GM18868 (cell line): ENCODE measurements around the gene TNK1.

Source experiments
- ATAC-seq: cut with Tn5 transposase; IDR thresholded peaks from one replicate; pipeline ENCODE4 v1.9.1; 2021; ENCODE audit warnings: mild to moderate bottlenecking, moderate library complexity; ENCODE audit not compliant: unreplicated experiment

TNK1 gene

DNA sequence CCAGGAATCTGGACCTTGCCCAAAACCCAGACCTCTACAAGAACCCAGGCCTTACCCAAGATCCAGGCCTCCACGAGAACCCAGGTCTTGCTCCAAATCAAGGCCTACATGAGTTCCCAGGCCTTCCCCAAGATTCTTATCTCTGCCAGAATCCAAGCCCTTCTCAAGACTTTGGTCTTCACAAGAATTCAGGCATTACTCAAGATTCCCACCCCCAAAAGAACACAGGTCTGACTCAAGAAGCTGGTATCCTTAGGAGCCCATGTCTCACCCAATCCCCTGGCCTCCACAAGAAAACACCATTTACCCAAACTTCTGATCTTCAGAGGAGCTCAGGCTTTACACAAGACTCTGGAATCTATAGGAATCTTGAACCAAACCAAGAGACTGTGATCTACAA, 50.3 kb downstream of the TNK1 start:
- no peak for ATAC-seq

DNA sequence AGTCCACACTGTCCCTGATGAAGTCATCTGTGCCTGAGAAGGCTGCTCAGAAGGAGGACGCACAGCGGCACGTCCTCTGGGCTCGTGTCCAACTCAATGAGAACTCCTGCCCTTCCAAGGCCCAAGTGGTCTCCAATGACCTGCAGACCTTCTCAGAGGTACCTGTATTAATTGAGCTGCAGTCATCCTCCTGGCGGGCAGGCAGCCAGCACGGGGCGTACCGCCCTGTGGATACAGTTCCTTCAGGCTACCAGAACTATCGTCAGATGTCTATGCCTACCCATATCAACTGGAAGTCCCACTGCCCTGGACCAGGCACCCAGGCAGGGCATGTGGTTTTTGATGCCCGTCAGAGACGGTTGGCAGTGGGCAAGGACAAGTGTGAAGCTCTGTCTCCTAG, 51.4 kb downstream of the TNK1 start:
- no peak for ATAC-seq

DNA sequence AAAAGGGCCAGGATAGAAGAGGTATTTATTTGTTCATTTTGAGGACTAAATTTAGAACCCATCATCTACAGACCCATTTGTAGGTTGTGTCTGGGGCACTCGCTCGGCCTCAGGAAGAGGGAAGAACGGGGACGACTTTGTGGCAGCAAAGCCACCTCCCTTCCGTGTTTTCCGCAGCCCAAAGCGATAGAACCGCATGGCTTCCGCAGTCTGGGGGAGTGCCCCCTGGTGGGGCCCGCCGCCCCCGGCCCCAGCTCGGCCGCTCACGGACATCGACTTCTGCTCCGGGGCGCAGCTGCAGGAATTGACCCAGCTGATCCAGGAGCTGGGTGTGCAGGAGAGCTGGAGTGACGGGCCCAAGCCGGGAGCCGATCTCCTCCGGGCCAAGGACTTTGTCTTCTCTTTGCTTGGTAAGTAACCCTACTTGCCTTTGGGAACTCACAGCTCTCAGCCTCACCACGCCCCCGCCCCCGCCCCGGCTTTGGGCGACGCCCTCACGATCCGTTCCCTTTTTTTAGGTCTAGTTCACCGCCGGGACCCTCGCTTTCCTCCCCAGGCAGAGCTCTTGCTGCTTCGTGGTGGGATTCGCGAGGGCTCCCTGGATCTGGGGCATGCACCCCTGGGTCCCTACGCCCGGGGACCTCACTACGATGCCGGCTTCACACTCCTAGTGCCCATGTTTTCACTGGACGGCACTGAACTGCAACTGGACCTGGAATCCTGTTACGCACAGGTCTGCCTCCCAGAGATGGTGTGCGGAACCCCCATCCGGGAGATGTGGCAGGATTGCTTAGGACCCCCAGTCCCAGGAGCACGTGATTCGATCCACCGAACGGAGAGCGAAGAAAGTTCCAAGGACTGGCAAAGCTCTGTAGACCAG, 55.0 kb downstream of the TNK1 start:
- ATAC-seq = peak; percentile 4

DNA sequence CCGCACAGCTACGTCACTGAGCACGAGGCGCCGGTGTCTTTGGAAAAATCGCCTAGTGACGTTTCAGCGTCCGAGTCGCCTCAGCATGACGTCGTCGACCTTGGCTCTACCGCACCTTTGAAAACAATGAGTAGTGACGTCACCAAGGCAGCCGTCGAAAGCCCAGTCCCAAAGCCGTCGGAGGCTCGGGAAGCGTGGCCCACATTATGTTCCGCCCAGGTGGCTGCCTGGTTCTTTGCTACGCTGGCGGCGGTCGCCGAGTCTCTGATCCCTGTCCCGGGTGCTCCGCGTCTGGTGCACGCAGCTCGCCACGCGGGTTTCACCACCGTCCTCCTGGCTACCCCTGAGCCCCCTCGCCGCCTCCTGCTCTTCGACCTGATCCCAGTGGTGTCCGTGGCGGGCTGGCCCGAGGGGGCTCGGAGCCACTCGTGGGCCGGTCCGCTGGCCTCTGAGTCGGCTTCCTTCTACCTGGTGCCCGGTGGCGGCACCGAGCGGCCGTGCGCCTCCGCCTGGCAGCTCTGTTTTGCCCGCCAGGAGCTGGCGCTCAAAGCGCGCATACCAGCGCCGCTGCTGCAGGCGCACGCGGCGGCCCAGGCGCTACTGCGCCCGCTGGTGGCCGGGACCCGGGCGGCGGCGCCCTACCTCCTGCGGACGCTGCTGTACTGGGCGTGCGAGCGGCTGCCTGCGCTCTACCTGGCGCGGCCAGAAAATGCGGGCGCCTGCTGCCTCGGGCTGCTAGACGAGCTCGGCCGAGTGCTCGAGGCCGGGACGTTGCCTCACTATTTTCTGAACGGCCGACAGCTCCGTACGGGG, 55.9 kb downstream of the TNK1 start:
- ATAC-seq = peak; percentile 38

DNA sequence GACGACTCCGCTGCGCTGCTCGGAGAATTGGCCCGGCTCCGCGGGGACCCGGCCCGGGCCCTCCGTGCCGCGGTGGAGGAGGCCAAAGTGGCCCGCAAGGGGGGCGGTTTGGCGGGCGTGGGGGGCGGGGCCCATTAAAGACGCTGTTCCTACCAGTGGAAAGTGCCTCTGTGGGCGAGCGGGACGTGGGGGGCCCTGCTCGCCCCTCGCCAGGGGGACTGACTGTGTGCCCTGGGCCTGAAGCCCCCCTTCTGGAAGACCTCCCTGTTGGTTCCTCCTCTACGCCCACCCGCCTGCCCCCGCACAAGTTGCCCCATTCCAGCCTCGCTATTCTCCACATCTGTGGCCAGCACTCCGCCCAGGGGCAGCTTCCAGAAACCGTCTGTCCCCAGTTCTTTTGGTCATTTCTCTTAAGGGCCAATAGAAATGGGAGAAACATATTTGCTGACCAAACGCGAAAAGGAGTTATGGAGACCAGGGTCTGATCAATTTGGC, 56.5 kb downstream of the TNK1 start:
- ATAC-seq = no peak

DNA sequence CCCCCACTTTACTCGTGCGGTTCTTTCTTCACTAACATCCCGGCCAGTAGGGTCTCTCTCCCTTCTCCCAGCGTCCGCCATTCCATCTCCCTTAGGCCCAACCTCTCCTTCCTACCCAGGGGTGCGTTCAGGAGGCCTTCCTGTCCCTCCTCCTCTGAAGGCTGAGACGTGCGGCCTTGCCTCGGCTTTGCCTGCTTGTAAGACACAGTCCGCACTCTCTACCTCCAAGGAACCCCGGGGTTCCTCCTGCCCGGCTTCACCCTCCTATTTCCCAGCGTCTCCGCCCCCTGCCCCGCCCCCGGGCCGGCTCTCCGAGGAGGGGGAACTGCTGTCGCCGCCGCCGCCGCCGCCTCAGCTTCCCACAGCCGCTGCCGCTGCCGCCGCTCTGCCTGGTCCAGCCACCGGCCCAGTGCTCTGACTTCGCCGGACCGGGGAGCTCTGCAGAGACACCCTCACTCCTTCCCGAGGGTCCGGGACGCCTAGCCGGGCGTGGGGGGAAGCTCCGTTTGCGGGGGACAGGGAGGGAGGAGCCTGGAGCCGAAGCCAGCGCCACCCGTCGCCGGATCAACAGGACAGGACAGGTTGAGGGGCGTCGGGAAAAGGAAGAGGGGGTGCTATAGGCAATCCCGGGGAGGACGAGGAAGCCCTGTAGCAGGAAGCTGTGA, 57.2 kb downstream of the TNK1 start:
- no peak for ATAC-seq

DNA sequence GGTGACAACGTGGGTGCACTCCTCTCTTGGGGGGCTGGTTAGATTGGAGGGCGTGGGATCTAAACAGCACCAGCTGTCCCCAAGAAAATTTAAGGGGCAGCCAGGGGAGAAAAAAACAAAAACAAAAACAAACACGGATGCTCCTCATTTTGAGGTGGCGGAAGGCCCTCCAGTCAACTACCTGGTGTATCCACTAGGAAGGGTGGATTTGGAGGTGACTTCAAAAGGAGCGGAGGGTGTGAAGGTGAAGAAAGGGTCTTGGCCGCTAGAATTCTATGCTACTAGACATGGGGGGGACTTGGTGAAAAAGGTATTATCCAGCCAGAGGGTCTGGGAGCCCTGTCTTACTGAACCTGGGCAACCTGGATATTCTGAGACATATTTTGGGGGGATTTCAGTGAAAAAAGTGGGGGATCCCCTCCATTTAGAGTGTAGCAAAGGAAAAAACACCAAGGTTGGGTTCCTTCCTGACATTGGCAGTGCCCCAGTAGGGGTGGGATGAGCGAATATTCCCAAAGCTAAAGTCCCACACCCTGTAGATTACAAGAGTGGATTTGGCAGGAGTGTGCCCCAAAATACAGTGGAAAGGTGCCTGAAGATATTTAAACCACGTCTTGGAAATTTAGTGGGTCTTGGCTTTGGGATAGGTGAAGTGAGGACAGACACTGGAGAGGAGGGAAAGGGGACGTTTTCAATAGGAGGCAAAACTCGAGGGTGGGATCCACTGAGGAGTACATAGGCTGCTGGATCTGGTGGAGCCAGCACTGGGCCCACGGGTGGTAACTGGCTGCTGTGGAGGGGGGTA, 58.0 kb downstream of the TNK1 start:
- no peak for ATAC-seq
